T-helper 9 cell (primary cell): Measurements from ENCODE around the gene SLC39A3.

Experiments
- DNase-seq: peaks from one replicate; pipeline ENCODE4 v3.0.0-alpha.2; 2020

SLC39A3 gene

GRCh38 chr19:2744113-2744512 is 4.3 kb upstream of the SLC39A3 start:
- DNase-seq: no peak

- no peak for DNase-seq
Observed at GRCh38 chr19:2743099-2743498, 3.3 kb upstream of the SLC39A3 start.

- no peak for DNase-seq
Observed at GRCh38 chr19:2740314-2740656, 468 bp upstream of the SLC39A3 start.

- DNase-seq: no peak
Observed at GRCh38 chr19:2736550-2737190, 3.1 kb downstream of the SLC39A3 start.

- DNase-seq: no peak
Observed at GRCh38 chr19:2735374-2735773, 4.4 kb downstream of the SLC39A3 start.

GRCh38 chr19:2734589-2735288 is 5.1 kb downstream of the SLC39A3 start:
- no peak for DNase-seq

- no peak for DNase-seq
Observed at GRCh38 chr19:2733930-2734588, 5.8 kb downstream of the SLC39A3 start.

- no peak for DNase-seq
Observed at GRCh38 chr19:2732883-2733282, 6.9 kb downstream of the SLC39A3 start.

- DNase-seq: no peak
Observed at GRCh38 chr19:2732157-2732725, 7.6 kb downstream of the SLC39A3 start.

- DNase-seq: no peak
Observed at GRCh38 chr19:2731181-2731995, 8.4 kb downstream of the SLC39A3 start.

GRCh38 chr19:2729943-2730818 is 9.6 kb downstream of the SLC39A3 start:
- no peak for DNase-seq

- no peak for DNase-seq
Observed at GRCh38 chr19:2728783-2729387, 10.9 kb downstream of the SLC39A3 start.

- DNase-seq: no peak
Observed at GRCh38 chr19:2727640-2727944, 12.2 kb downstream of the SLC39A3 start.

- DNase-seq: no peak
Observed at GRCh38 chr19:2726904-2727639, 12.7 kb downstream of the SLC39A3 start.

GRCh38 chr19:2726160-2726855 is 13.5 kb downstream of the SLC39A3 start:
- DNase-seq: no peak

- DNase-seq: no peak
Observed at GRCh38 chr19:2724148-2724557, 15.7 kb downstream of the SLC39A3 start.

GRCh38 chr19:2723747-2724146 is 16.1 kb downstream of the SLC39A3 start:
- no peak for DNase-seq

- no peak for DNase-seq
Observed at GRCh38 chr19:2723345-2723715, 16.5 kb downstream of the SLC39A3 start.

GRCh38 chr19:2722541-2723344 is 17.1 kb downstream of the SLC39A3 start:
- DNase-seq: no peak
